Hepatocyte (in vitro differentiated cells): ENCODE measurements around the gene COX19.

Experiments used
- CTCF ChIP-seq: fragments of 200-600 bp; sonication (generic); IDR thresholded peaks from 2 replicates; pipeline ENCODE4 v1.5.1; 2016; ENCODE audit warnings: antibody characterized with exemption, mild to moderate bottlenecking; ENCODE audit not compliant: poor library complexity
- EZH2 ChIP-seq: fragments of 200-600 bp; sonication (generic); IDR thresholded peaks from 2 replicates; pipeline ENCODE4 v1.6.1; 2016; ENCODE audit warnings: antibody characterized with exemption, mild to moderate bottlenecking, borderline replicate concordance
- EZH2phosphoT487 ChIP-seq: fragments of 200-600 bp; sonication (generic); IDR thresholded peaks from one replicate; pipeline ENCODE4 v1.6.1; 2018; ENCODE audit warnings: antibody characterized with exemption, mild to moderate bottlenecking, low read depth, moderate library complexity; ENCODE audit not compliant: unreplicated experiment, severe bottlenecking

- TF ChIP-seq CTCF (no peak), EZH2 (no peak), EZH2phosphoT487 (no peak)
These were observed 46.0 kb downstream of the COX19 start for GRCh38 chr7:929311-929711.
